ENCODE data around the gene ACO1.

ACO1 gene

GRCh38 chr9:32371279-32371678 is 13.2 kb upstream of the ACO1 start:
- no peak overlapping the region for H3K27ac ChIP-seq
- TF ChIP-seq CTCF (conservative IDR thresholded peaks at IDR 0.05) (no peak), ZFX (IDR thresholded peaks at IDR 0.05) (no peak)

- TF ChIP-seq ZFX (IDR thresholded peaks at IDR 0.05) (no peak), CTCF (conservative IDR thresholded peaks at IDR 0.05) (no peak)
- H3K27ac ChIP-seq, result no peak overlapping the region
Observed at GRCh38 chr9:32371679-32372078, 12.8 kb upstream of the ACO1 start.

- H3K27ac ChIP-seq, result no peak overlapping the region
- TF ChIP-seq CTCF (conservative IDR thresholded peaks at IDR 0.05) (no peak), ZFX (IDR thresholded peaks at IDR 0.05) (no peak)
Observed at GRCh38 chr9:32376285-32376684, 8.2 kb upstream of the ACO1 start.

GRCh38 chr9:32378496-32378895 is 5.9 kb upstream of the ACO1 start:
- no peak overlapping the region for H3K27ac ChIP-seq
- TF ChIP-seq CTCF (conservative IDR thresholded peaks at IDR 0.05) (peak; percentile 72), ZFX (IDR thresholded peaks at IDR 0.05) (no peak)

- no peak for TF ChIP-seq ZFX (IDR thresholded peaks at IDR 0.05)
- peak; percentile 79 for TF ChIP-seq CTCF (conservative IDR thresholded peaks at IDR 0.05)
- no peak overlapping the region for H3K27ac ChIP-seq
Observed at GRCh38 chr9:32378993-32379729, 5.3 kb upstream of the ACO1 start.

- H3K27ac ChIP-seq, result no peak overlapping the region
- TF ChIP-seq ZFX (IDR thresholded peaks at IDR 0.05) (no peak), CTCF (conservative IDR thresholded peaks at IDR 0.05) (no peak)
Observed at GRCh38 chr9:32380944-32381343, 3.5 kb upstream of the ACO1 start.

- TF ChIP-seq ZFX (IDR thresholded peaks at IDR 0.05) (no peak), CTCF (conservative IDR thresholded peaks at IDR 0.05) (no peak)
- H3K27ac ChIP-seq, result no peak overlapping the region
Observed at GRCh38 chr9:32382565-32383320, 1.7 kb upstream of the ACO1 start.

Measured in C4-2B (cell line).